ENCODE results near the gene TTLL1.
A peak's percentile ranks its signal among the peaks of the same experiment; 100 is the strongest.

TTLL1 gene

DNA sequence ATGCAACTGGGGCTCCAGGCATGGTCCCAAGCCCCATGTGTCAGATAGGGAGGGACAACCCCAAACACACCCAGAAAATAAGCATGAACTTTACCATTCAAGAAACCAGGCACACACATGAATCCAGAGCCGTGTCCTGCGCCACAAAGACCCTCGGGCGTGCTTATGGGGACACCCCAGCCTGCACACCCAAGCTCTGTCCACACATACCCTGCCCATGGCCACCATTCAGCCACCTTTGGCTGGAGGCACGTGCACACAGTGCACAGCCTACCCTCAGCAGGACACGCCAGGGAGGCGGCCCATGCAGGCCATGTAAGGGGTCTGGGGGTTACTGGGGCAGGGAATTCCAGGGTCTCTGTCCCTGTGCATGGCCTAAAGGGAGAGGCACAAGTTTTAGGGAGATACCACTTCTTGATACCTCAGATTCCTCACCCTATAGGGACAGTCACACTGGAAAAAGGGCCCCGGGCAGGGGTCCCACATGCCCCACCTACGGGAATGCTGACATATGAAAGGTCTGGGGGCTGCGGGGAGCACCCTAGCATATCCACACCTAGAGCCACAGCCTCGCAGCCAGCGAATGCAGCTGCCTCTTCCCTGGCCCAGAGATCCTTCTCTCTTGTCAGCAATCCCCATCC, 94.8 kb downstream of the TTLL1 start:
- Histone ChIP-seq H3K27ac (peak overlapping the region; percentile 83 to 87), H3K4me1 (peaks cover 0 to 93% (median 71%) of the 10 kb centered on the region in 4 donors), H3K9me3 (no peaks in the 10 kb centered on the region), H3K27me3 (no peaks in the 10 kb centered on the region), H3K4me3 (peak overlapping the region; percentile 50 to 55), H3K36me3 (no peaks in the 10 kb centered on the region)
- DNase-seq, result no peak
- TF ChIP-seq CTCF (IDR thresholded peaks at IDR 0.05), result no peak
- intact Hi-C loops (cut with DNase I; ENCODE audit: low total_unique reads), result no loop called here

DNA sequence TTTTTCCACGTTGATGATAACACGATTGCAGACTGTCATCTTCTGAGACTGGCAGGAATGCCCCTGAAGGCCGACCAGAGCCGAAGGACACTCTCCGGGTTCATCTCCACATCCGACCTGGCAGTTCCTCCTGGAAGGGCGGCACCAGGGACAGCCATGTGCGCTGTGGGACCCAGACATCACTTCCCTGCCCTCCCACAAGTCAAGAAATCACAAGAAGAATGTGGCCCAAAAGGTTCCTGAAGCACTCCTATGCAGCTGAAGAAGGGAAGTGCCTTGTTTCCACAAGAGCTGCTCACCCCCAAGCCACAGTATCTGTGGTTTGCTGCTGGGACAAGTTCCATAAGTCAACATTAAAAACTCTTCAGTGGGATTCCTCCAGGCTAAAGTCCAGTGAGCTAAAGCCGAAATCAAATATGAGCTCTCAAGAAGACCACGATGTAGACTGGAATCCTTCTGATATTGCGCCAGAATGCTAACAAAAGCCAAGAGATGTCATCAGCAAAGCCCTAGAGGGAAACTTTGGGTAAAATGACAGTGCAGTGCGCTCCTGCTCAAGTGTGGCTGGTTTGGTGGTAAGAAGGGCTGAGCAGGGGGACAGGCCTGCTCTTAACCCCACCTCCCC, 95.4 kb downstream of the TTLL1 start:
- Histone ChIP-seq H3K27me3 (no peaks in the 10 kb centered on the region), H3K36me3 (no peaks in the 10 kb centered on the region), H3K4me3 (peak overlapping the region; percentile 50 to 55), H3K9me3 (no peaks in the 10 kb centered on the region), H3K4me1 (peaks cover 0 to 95% (median 69%) of the 10 kb centered on the region in 4 donors), H3K27ac (peak overlapping the region; percentile 83 to 87)
- TF ChIP-seq CTCF (IDR thresholded peaks at IDR 0.05), result no peak
- intact Hi-C loops (cut with DNase I; ENCODE audit: low total_unique reads), result no loop called here
- peak in 1 of 2 donors; percentile 63 for DNase-seq

GRCh38 chr22:42992886-42993479, 96.2 kb downstream of the TTLL1 start:
- H3K36me3 ChIP-seq, result no peaks in the 10 kb centered on the region
- DNase-seq, result peak in 1 of 2 donors; percentile 63
- TF ChIP-seq CTCF (IDR thresholded peaks at IDR 0.05), result no peak
- H3K4me3 ChIP-seq, result peak overlapping the region; percentile 50 to 55
- intact Hi-C loops (cut with DNase I; ENCODE audit: low total_unique reads), result no loop called here
- H3K27ac ChIP-seq, result peak overlapping the region; percentile 83 to 87
- H3K4me1 ChIP-seq, result peaks cover 0 to 95% (median 73%) of the 10 kb centered on the region in 4 donors
- no peaks in the 10 kb centered on the region for H3K9me3 ChIP-seq
- H3K27me3 ChIP-seq, result no peaks in the 10 kb centered on the region

GRCh38 chr22:42992092-42992491, 97.1 kb downstream of the TTLL1 start:
- peak overlapping the region; percentile 50 to 55 for H3K4me3 ChIP-seq
- intact Hi-C loops (cut with DNase I; ENCODE audit: low total_unique reads), result no loop called here

More at GRCh38 chr22:42992092-42992491, 97.1 kb downstream of the TTLL1 start:
- Histone ChIP-seq H3K36me3 (no peaks in the 10 kb centered on the region), H3K4me1 (peaks cover 0 to 91% (median 70%) of the 10 kb centered on the region in 4 donors), H3K27ac (peak overlapping the region; percentile 83 to 87), H3K9me3 (no peaks in the 10 kb centered on the region), H3K27me3 (no peaks in the 10 kb centered on the region)
- peak in 1 of 2 donors; percentile 12 for DNase-seq
- no peak for TF ChIP-seq CTCF (IDR thresholded peaks at IDR 0.05)
